Endothelial cell of umbilical vein (primary cell): ENCODE data around the gene TCAP. TPM values are rescaled to one million over a fixed set of nuclear protein-coding genes. Genes with fewer than 3 reads are reported as not detected.

Experiments used
- BruUV-seq: library from RNA; stranded (reverse); fragments of 400-500 nt; replicated peaks from 2 replicates; lab custom pipeline; 2021; lab: Mats Ljungman, UMichigan
- CTCF ChIA-PET: fragments of 300-600, 350-600 bp; sonication (Branson Sonifier 250); formaldehyde crosslinking; loops from one replicate; lab custom pipeline; 2021; ENCODE audit warnings: antibody characterized with exemption, inconsistent platforms; lab: Charles Lee
- POLR2A ChIA-PET: fragments of 300-600, 350-600 bp; sonication (Branson Sonifier 250); formaldehyde crosslinking; loops from one replicate; lab custom pipeline; 2021; ENCODE audit warnings: antibody characterized with exemption, inconsistent platforms; lab: Charles Lee
- DNase-seq: peaks from one replicate; pipeline ENCODE4 v3.0.0-alpha.2; 2011; ENCODE audit warnings: low read depth, low spot score
- FAIRE-seq: peaks from 2 replicates; lab custom pipeline; 2011; peaks lifted over from hg19 to GRCh38; lab: Jason Lieb, UNC
- H2AFZ ChIP-seq: 2 replicates; pipeline ENCODE4 v1.6.0; 2012; ENCODE audit warnings: low read depth, low read length, control low read depth, inconsistent platforms
- H3K27ac ChIP-seq: 2 replicates; pipeline ENCODE4 v1.5.1; 2011; ENCODE audit warnings: low read depth, mild to moderate bottlenecking, control low read depth, low read length, moderate library complexity; ENCODE audit not compliant: insufficient read depth
- H3K27me3 ChIP-seq, 2 experiments: 2 replicates each; pipeline versions ENCODE4 v1.6.0 to v1.6.1; 2011; ENCODE audit warnings: low read length in 2 of 2, mixed read lengths in 1 of 2; ENCODE audit not compliant: control insufficient read depth in 2 of 2, insufficient read depth in 2 of 2
- H3K36me3 ChIP-seq, 2 experiments: 2 replicates in 1 of 2; 3 replicates in 1 of 2; pipeline ENCODE4 v1.5.1; 2011; ENCODE audit warnings: low read length in 2 of 2, mild to moderate bottlenecking in 1 of 2, moderate library complexity in 1 of 2; ENCODE audit not compliant: control insufficient read depth in 2 of 2, insufficient read depth in 2 of 2; ENCODE audit errors: extremely low read depth in 1 of 2
- H3K4me1 ChIP-seq: 3 replicates; pipeline ENCODE4 v1.5.1; 2011; ENCODE audit warnings: mild to moderate bottlenecking, low read length; ENCODE audit not compliant: control insufficient read depth, insufficient read depth; ENCODE audit errors: extremely low read depth
- H3K4me2 ChIP-seq: 2 replicates; pipeline ENCODE4 v1.6.1; 2011; ENCODE audit warnings: low read length, control low read depth, mixed read lengths; ENCODE audit not compliant: insufficient read depth
- H3K4me3 ChIP-seq, 3 experiments: fragments of 200-600 bp in 1 of 3; sonication (generic), shearing (Covaris generic) in 1 of 3; replicated peaks in 1 of 3; 2 replicates each; pipeline ENCODE4 v1.5.1; 2011 to 2016; ENCODE audit warnings: control low read depth in 3 of 3, low read length in 3 of 3, mild to moderate bottlenecking in 2 of 3, inconsistent platforms in 1 of 3, low read depth in 1 of 3, moderate library complexity in 1 of 3; ENCODE audit not compliant: insufficient read depth in 1 of 3
- H3K79me2 ChIP-seq: 2 replicates; pipeline ENCODE4 v1.6.0; 2012; ENCODE audit warnings: low read length, inconsistent platforms; ENCODE audit not compliant: control insufficient read depth, insufficient read depth
- H3K9ac ChIP-seq: replicated peaks from 2 replicates; pipeline ENCODE3; 2011; ENCODE audit warnings: low read length, control low read depth; ENCODE audit not compliant: insufficient read depth; ENCODE audit errors: extremely low read depth
- H3K9me1 ChIP-seq: replicated peaks from 3 replicates; pipeline ENCODE4 v1.6.0; 2011; ENCODE audit warnings: mild to moderate bottlenecking, low read length; ENCODE audit not compliant: control insufficient read depth, insufficient read depth; ENCODE audit errors: extremely low read depth
- H3K9me3 ChIP-seq: replicated peaks from 2 replicates; pipeline ENCODE4 v1.5.1; 2012; ENCODE audit warnings: low read length, inconsistent platforms; ENCODE audit not compliant: control insufficient read depth, insufficient read depth
- H4K20me1 ChIP-seq: replicated peaks from 2 replicates; pipeline ENCODE3; 2011; ENCODE audit warnings: mild to moderate bottlenecking, low read length; ENCODE audit not compliant: control insufficient read depth, insufficient read depth; ENCODE audit errors: extremely low read depth
- EZH2 ChIP-seq: IDR thresholded peaks from 2 replicates; pipeline ENCODE4 v1.6.1; 2012; ENCODE audit warnings: borderline replicate concordance, low read depth, mild to moderate bottlenecking, moderate library complexity, low read length, inconsistent platforms; ENCODE audit not compliant: severe bottlenecking
- GATA2 ChIP-seq: IDR thresholded peaks from 2 replicates; pipeline ENCODE4 v1.7.0; 2011; ENCODE audit warnings: low read depth, mild to moderate bottlenecking, moderate library complexity, mixed read lengths, low read length; ENCODE audit not compliant: insufficient read length, insufficient read depth
- JUN ChIP-seq: IDR thresholded peaks from 2 replicates; pipeline ENCODE4 v1.6.1; 2011; ENCODE audit warnings: borderline replicate concordance, low read depth; ENCODE audit not compliant: insufficient read length, insufficient read depth
- MYC ChIP-seq: IDR thresholded peaks from one replicate; pipeline ENCODE4 v1.6.1; 2011; ENCODE audit warnings: mild to moderate bottlenecking, low read depth, low read length
- POLR2A ChIP-seq: IDR thresholded peaks from 2 replicates; pipeline ENCODE4 v1.6.1; 2012; ENCODE audit warnings: low read depth, mild to moderate bottlenecking, control low read depth, low read length
- POLR2AphosphoS5 ChIP-seq: IDR thresholded peaks from 2 replicates; pipeline ENCODE4 v1.6.1; 2012; ENCODE audit warnings: low read depth, mild to moderate bottlenecking, control low read depth, low read length, moderate library complexity; ENCODE audit not compliant: insufficient read depth
- dilution Hi-C: fragments of 300-500 bp; cut with MboI; formaldehyde crosslinking; loops from one replicate; pipeline ENCODE4 v1.15.0; 2019; ENCODE audit warnings: low sequenced_read_pairs; ENCODE audit not compliant: extremely low pct_ligation_motif_present
- intact Hi-C: fragments of 100-400 bp; cut with micrococcal nuclease; formaldehyde crosslinking; loops from one replicate; pipeline ENCODE4 v1.10.0; 2022
- polyA plus RNA-seq, 4 experiments: library from polyadenylated mRNA; depleted of rRNA in 3 of 4; stranded (reverse) in 3 of 4; unstranded in 1 of 4; fragments of >200 nt; gene quantifications; 2 replicates each; pipeline versions ENCODE4 v1.2.1 to v1.2.3, GENCODE V29; 2011 to 2012; ENCODE audit warnings: missing spikeins in 1 of 4
- total RNA-seq: library from RNA; stranded (reverse); gene quantifications from 2 replicates; pipeline ENCODE4 v1.2.3, GENCODE V29; 2021
- TF ChIP-seq, protein P1 (sequence below): IDR thresholded peaks from 2 replicates; pipeline ENCODE4 v1.6.1; 2011; ENCODE audit not compliant: insufficient read depth, insufficient read length
- TF ChIP-seq, protein P2 (sequence below), 2 donors: IDR thresholded peaks; 1 replicate in 1 of 2; 2 replicates in 1 of 2; pipeline ENCODE4 v1.5.1; 2011; ENCODE audit warnings: low read length in 2 of 2, mild to moderate bottlenecking in 2 of 2, moderate library complexity in 2 of 2, control low read depth in 1 of 2, inconsistent platforms in 1 of 2, low read depth in 1 of 2; ENCODE audit not compliant: insufficient read depth in 1 of 2; ENCODE audit errors: extremely low read depth in 1 of 2

The TCAP gene
- total and polyA plus RNA-seq, 2 donors (not counting 3 experiments of a cell fraction or from before 2014, with no cell fraction given): 0.51 to 0.93 TPM

DNA sequence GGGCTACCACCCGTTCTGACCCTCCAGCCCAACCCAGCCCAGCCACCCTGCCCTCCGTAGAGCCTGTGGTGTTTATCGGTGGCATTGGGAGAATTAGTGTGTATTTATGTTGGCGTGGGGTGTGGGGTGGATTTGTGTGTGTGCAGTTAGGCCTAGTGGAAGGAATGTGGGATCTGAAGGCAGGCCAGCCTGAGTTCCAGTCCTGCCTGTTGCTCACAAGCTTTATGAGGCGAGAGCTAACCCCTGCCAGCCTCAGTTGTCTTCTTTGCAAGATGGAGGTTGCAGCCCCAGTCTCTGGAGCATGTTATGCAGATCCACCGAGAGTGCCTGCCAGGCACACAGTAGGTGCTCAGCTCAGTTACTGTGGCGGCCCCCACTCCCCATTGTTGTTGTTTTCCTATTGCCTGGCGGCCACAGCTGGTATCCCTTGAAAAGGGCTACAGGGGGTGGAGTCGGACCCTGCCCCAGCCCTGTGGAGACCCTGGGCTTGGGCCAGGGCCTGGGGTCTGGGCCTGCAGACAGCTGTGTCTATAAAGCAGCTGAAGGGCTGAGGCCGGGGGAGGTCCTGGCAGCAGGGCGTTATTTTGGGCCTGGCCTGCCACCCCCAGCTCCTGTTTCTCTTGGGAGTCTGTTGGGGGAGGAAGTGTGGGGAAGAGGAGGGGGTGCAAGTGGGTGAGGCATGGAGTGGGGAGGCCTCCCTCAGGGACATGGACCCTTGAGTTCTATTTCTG lies 39.8 kb downstream of the TCAP start:
- H4K20me1 ChIP-seq: no peaks in the 10 kb centered on the region
- peaks cover 0 to under 1% of the 10 kb centered on the region in 2 experiments for H3K36me3 ChIP-seq
- H3K4me3 ChIP-seq: no peak overlapping the region
- H3K79me2 ChIP-seq: no peaks in the 10 kb centered on the region
- H3K4me2 ChIP-seq: no peak overlapping the region
- intact Hi-C loops: no loop called here
- dilution Hi-C loops: no loop called here
- FAIRE-seq (no peak), DNase-seq (no peak)
- peaks cover 0 to 2% of the 10 kb centered on the region in 2 experiments for H3K27me3 ChIP-seq
- no peaks in the 10 kb centered on the region for H3K4me1 ChIP-seq
- no peaks in the 10 kb centered on the region for H3K9me3 ChIP-seq
- no peaks in the 10 kb centered on the region for H3K9me1 ChIP-seq
- no peak overlapping the region for H3K9ac ChIP-seq
- CTCF ChIA-PET: interaction anchor here (0.8 to 1.0 kb wide), 3 partner anchors 14 to 51 kb away, joined by 3 to 4 read pairs (median 3); partner anchors contain the start of gene PGAP3
- H3K27ac ChIP-seq: no peak overlapping the region
- no TSS peak for BruUV-seq
- H2AFZ ChIP-seq: no peak overlapping the region
- TF ChIP-seq, protein P1, sequence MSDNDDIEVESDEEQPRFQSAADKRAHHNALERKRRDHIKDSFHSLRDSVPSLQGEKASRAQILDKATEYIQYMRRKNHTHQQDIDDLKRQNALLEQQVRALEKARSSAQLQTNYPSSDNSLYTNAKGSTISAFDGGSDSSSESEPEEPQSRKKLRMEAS: no peak
- TF ChIP-seq POLR2AphosphoS5 (no peak), MYC (no peak), GATA2 (no peak), EZH2 (no peak), JUN (no peak), POLR2A (no peak)
- TF ChIP-seq, protein P2, sequence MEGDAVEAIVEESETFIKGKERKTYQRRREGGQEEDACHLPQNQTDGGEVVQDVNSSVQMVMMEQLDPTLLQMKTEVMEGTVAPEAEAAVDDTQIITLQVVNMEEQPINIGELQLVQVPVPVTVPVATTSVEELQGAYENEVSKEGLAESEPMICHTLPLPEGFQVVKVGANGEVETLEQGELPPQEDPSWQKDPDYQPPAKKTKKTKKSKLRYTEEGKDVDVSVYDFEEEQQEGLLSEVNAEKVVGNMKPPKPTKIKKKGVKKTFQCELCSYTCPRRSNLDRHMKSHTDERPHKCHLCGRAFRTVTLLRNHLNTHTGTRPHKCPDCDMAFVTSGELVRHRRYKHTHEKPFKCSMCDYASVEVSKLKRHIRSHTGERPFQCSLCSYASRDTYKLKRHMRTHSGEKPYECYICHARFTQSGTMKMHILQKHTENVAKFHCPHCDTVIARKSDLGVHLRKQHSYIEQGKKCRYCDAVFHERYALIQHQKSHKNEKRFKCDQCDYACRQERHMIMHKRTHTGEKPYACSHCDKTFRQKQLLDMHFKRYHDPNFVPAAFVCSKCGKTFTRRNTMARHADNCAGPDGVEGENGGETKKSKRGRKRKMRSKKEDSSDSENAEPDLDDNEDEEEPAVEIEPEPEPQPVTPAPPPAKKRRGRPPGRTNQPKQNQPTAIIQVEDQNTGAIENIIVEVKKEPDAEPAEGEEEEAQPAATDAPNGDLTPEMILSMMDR (IDR thresholded peaks at IDR 0.05; ENCODE audit: extremely low read depth in 1 of 2, insufficient read depth in 1 of 2, low read depth in 1 of 2, low read length in 2 of 2): no peak
- POLR2A ChIA-PET: interaction anchor here (0.9 kb wide), 1 partner anchor 16 kb away, joined by 3 read pairs; no protein-coding TSS in a partner anchor
